Limb (tissue), 2 donors: ENCODE data around the gene SMIM13.

ENCODE experiments used
- DNase-seq, 2 donors: peaks; one replicate each; pipeline ENCODE4 v3.0.0-alpha.2; 2016; ENCODE audit errors: extremely low spot score in 2 of 2

SMIM13 gene

GRCh38 chr6:11093626-11094410, at the start of gene SMIM13:
Gene SMIM13, plus strand, starts transcription at chr6:11093834. Its CDS starts 480 bp downstream, at chr6:11094314.
- peak; percentile 97 to 98 for DNase-seq

- peak; percentile 40 to 77 for DNase-seq
These were observed 49.5 kb upstream of the SMIM13 start, which contains the start of gene ELOVL2 for GRCh38 chr6:11043961-11044711. Gene ELOVL2, minus strand, starts transcription at chr6:11044305. Its CDS starts 75 bp downstream, at chr6:11044230.

- no peak for DNase-seq
These were observed 48.9 kb upstream of the SMIM13 start for GRCh38 chr6:11044712-11045167.

GRCh38 chr6:11050731-11051130, 42.9 kb upstream of the SMIM13 start:
- DNase-seq: no peak

- no peak for DNase-seq
These were observed 40.3 kb upstream of the SMIM13 start for GRCh38 chr6:11053307-11053706.

- DNase-seq: no peak
These were observed 38.9 kb upstream of the SMIM13 start for GRCh38 chr6:11054722-11055121.

GRCh38 chr6:11055127-11055627, 38.5 kb upstream of the SMIM13 start:
- no peak for DNase-seq

- DNase-seq: no peak
These were observed 36.8 kb upstream of the SMIM13 start for GRCh38 chr6:11056871-11057270.

- no peak for DNase-seq
These were observed 35.2 kb upstream of the SMIM13 start for GRCh38 chr6:11058406-11058805.

- DNase-seq: no peak
These were observed 31.6 kb upstream of the SMIM13 start for GRCh38 chr6:11062083-11062482.

GRCh38 chr6:11062715-11063114, 30.9 kb upstream of the SMIM13 start:
- DNase-seq: no peak

- no peak for DNase-seq
These were observed 28.8 kb upstream of the SMIM13 start for GRCh38 chr6:11064836-11065235.

GRCh38 chr6:11065436-11066202, 28.0 kb upstream of the SMIM13 start:
- no peak for DNase-seq

- DNase-seq: no peak
These were observed 26.9 kb upstream of the SMIM13 start for GRCh38 chr6:11066505-11067347.

- DNase-seq: no peak
These were observed 26.3 kb upstream of the SMIM13 start for GRCh38 chr6:11067348-11067747.

GRCh38 chr6:11069760-11070159, 23.9 kb upstream of the SMIM13 start:
- DNase-seq: no peak

- no peak for DNase-seq
These were observed 21.5 kb upstream of the SMIM13 start for GRCh38 chr6:11072101-11072500.

GRCh38 chr6:11076540-11076939, 17.1 kb upstream of the SMIM13 start:
- no peak for DNase-seq

GRCh38 chr6:11078266-11078665, 15.4 kb upstream of the SMIM13 start:
- DNase-seq: no peak

GRCh38 chr6:11080296-11080695, 13.3 kb upstream of the SMIM13 start:
- DNase-seq: no peak

GRCh38 chr6:11083491-11083890, 10.1 kb upstream of the SMIM13 start:
- no peak for DNase-seq
